GM23338 (cell line): ENCODE measurements around the gene CCL17.

Experiments used
- CTCF ChIP-seq, 2 experiments: fragments of 200-600 bp in 1 of 2; sonication (generic) in 1 of 2; conservative IDR thresholded peaks; 2 replicates each; pipeline versions ENCODE4 v1.5.1 to v1.6.1; 2016 to 2017; ENCODE audit warnings: antibody characterized with exemption in 2 of 2, low read depth in 2 of 2, mild to moderate bottlenecking in 2 of 2, moderate library complexity in 1 of 2
- EZH2 ChIP-seq: fragments of 200-600 bp; sonication (generic); IDR thresholded peaks from one replicate; pipeline ENCODE4 v1.8.0; 2017; ENCODE audit warnings: antibody characterized with exemption, mild to moderate bottlenecking, low read depth; ENCODE audit not compliant: unreplicated experiment
- EZH2phosphoT487 ChIP-seq: fragments of 200-600 bp; sonication (generic); IDR thresholded peaks from one replicate; pipeline ENCODE4 v1.8.1; 2018; ENCODE audit warnings: antibody characterized with exemption; ENCODE audit not compliant: unreplicated experiment
- POLR2AphosphoS5 ChIP-seq: IDR thresholded peaks from 2 replicates; pipeline ENCODE4 v1.6.1; 2016; ENCODE audit warnings: antibody characterized with exemption, low read depth
- REST ChIP-seq: IDR thresholded peaks from one replicate; pipeline ENCODE4 v1.6.1; 2018; ENCODE audit warnings: antibody characterized with exemption; ENCODE audit not compliant: unreplicated experiment
- TF ChIP-seq, protein P1 (sequence below): IDR thresholded peaks from 2 replicates; pipeline ENCODE4 v1.6.1; 2016; ENCODE audit warnings: antibody characterized with exemption

DNA sequence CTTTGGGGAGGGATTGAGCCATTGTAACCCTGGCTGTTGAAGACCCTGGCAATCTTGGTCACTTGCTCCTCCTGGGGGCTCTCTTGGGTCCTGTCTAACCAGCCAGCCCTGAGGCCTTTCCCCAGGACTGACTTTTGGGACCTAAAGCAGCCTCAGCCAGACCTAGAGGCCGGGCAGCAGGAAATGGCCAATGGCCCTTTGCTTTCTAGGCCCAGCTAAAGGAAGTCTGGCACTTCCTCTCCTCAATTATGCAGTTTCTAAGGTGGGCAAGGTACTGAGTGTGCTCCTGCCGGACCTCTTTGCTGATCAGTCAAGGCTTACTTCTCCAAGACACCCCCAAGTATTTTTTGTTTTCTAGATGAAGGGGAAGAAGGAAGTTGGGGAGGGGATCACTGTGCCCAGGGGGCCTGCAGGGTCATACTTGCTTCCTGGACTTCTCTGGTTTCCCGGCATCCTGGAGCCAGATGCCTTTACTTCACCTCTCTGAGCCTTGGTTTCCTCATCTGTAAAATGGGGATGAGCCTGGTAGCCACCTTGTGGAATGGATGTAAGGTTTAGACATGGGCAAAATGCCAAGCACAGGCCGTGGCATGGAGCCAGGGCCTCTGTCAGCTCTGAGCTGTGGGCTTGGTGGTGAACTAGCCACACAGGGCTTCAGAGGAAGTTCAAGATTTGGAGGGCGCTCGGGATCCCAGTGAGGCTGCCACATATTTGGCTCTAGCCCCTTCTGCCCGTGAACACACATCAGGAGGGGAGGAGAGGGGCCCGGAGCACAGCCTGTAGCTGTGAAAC lies 23.7 kb upstream of the CCL17 start:
- TF ChIP-seq CTCF (conservative IDR thresholded peaks at IDR 0.05; ENCODE audit: low read depth in 2 of 2) (no peak), EZH2 (no peak), EZH2phosphoT487 (no peak), REST (no peak), POLR2AphosphoS5 (no peak)
- TF ChIP-seq, protein P1, sequence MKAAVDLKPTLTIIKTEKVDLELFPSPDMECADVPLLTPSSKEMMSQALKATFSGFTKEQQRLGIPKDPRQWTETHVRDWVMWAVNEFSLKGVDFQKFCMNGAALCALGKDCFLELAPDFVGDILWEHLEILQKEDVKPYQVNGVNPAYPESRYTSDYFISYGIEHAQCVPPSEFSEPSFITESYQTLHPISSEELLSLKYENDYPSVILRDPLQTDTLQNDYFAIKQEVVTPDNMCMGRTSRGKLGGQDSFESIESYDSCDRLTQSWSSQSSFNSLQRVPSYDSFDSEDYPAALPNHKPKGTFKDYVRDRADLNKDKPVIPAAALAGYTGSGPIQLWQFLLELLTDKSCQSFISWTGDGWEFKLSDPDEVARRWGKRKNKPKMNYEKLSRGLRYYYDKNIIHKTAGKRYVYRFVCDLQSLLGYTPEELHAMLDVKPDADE, result no peak
